ENCODE data around the gene ANGPTL8. TPM values are rescaled to one million over a fixed set of nuclear protein-coding genes. Genes with fewer than 3 reads are reported as not detected.

Gene ANGPTL8
- total and polyA plus RNA-seq, 12 donors, result 0.33 to 10.0 (median 0.91) TPM; not detected in 4

- Histone ChIP-seq H3K27ac (no peak overlapping the region), H3K4me1 (replicated peaks in 1 of 2) (peaks cover 0 to 5% of the 10 kb centered on the region in 2 donors), H3K36me3 (replicated peaks in 1 of 2) (peaks cover 0 to 5% of the 10 kb centered on the region in 2 donors), H3K9me3 (replicated peaks in 1 of 3) (no peaks in the 10 kb centered on the region), H3K4me3 (no peak overlapping the region), H3K27me3 (no peaks in the 10 kb centered on the region)
- intact Hi-C loops (cut with DNase I), result no loop called here
- whole genome bisulfite sequencing, 4 donors, result 91 to 95% (median 91%) methylated on average over 6 of the region's 6 CpGs
- DNase-seq, result no peak
- TF ChIP-seq CTCF (IDR thresholded peaks at IDR 0.05), result no peak
- TF ChIP-seq POLR2A (IDR thresholded peaks at IDR 0.05), result no peak
These were observed 540 bp upstream of the ANGPTL8 start for GRCh38 chr19:11238781-11239376.

DNA sequence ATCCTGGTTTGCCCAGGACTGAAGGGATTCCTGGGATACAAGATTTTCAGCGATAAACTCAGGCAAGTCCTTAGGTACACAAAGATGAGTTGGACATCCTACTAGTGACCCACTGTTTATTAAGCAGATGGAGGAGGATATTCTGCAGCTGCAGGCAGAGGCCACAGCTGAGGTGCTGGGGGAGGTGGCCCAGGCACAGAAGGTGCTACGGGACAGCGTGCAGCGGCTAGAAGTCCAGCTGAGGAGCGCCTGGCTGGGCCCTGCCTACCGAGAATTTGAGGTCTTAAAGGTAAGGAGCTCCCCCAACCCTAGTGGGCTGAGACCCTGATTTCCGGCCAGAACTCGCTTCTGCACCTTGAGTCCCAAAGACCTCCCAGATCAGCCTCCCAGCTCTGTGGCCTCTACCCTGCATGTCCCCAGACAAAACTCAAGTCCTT, 607 bp downstream of the ANGPTL8 start:
- TF ChIP-seq POLR2A (IDR thresholded peaks at IDR 0.05) (no peak), CTCF (IDR thresholded peaks at IDR 0.05) (no peak)
- WGBS, 4 donors, result 96 to 100% (median 99%) methylated on average over 6 to 8 of the region's 8 CpGs
- H3K27me3 ChIP-seq, result no peaks in the 10 kb centered on the region
- H3K4me3 ChIP-seq, result no peak overlapping the region
- DNase-seq, result no peak
- no peaks in the 10 kb centered on the region for H3K9me3 ChIP-seq (replicated peaks in 1 of 3)
- H3K4me1 ChIP-seq (replicated peaks in 1 of 2), result peaks cover 0 to 5% of the 10 kb centered on the region in 2 donors
- H3K27ac ChIP-seq, result no peak overlapping the region
- intact Hi-C loops (cut with DNase I), result no loop called here
- peaks cover 0 to 5% of the 10 kb centered on the region in 2 donors for H3K36me3 ChIP-seq (replicated peaks in 1 of 2)

DNA sequence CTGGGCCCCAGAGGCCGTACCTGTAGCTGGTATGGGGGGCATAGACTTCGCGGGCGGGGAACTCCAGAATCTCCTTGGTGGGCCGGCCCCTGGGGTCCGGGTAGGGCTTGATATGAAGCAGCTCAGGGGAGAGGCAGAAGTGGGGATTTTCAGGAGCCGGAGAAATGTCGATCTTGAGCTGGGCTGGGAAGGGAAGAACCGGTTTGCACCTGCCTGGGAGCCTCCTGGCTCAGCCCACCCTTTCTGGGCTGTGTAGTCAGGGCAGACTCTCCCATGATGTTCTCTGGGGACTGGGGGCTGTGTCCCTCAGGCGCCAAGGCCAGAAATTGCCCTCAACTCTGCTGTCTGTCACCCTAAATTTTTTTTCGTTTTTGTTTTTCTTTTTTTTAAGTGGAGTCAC, 2.6 kb downstream of the ANGPTL8 start:
- 88 to 92% (median 89%) methylated on average over 6 to 11 of the region's 11 CpGs for WGBS, 4 donors
- Histone ChIP-seq H3K27me3 (no peaks in the 10 kb centered on the region), H3K27ac (no peak overlapping the region), H3K4me3 (no peak overlapping the region), H3K36me3 (replicated peaks in 1 of 2) (peaks cover 0 to 5% of the 10 kb centered on the region in 2 donors), H3K9me3 (replicated peaks in 1 of 3) (no peaks in the 10 kb centered on the region), H3K4me1 (replicated peaks in 1 of 2) (peaks cover under 1 to 5% of the 10 kb centered on the region in 2 donors)
- intact Hi-C loops (cut with DNase I), result no loop called here
- TF ChIP-seq POLR2A (IDR thresholded peaks at IDR 0.05), result no peak
- no peak for DNase-seq

GRCh38 chr19:11242864-11243797, 3.7 kb downstream of the ANGPTL8 start:
- peak; percentile 19 to 65 for TF ChIP-seq POLR2A (IDR thresholded peaks at IDR 0.05)
- TF ChIP-seq CTCF (IDR thresholded peaks at IDR 0.05), result peak; percentile 57 to 91 (median 70)
- intact Hi-C loops (cut with DNase I), result no loop called here
- peak overlapping the region in 3 of 5 donors; percentile 33 to 72 (median 68) for H3K27ac ChIP-seq
- WGBS, 4 donors, result 29 to 67% (median 43%) methylated on average over 19 to 48 of the region's 48 CpGs
- DNase-seq, result peak; percentile 98 to 99 (median 98)
- no peaks in the 10 kb centered on the region for H3K9me3 ChIP-seq (replicated peaks in 1 of 3)
- no peaks in the 10 kb centered on the region for H3K27me3 ChIP-seq
- no peak overlapping the region for H3K4me3 ChIP-seq
- H3K4me1 ChIP-seq (replicated peaks in 1 of 2), result peaks cover 3 to 5% of the 10 kb centered on the region in 2 donors
- peaks cover 0 to 11% of the 10 kb centered on the region in 2 donors for H3K36me3 ChIP-seq (replicated peaks in 1 of 2)

All from adrenal gland (tissue), 12 donors.